ENCODE measurements around the gene POMT2.

POMT2 gene

DNA sequence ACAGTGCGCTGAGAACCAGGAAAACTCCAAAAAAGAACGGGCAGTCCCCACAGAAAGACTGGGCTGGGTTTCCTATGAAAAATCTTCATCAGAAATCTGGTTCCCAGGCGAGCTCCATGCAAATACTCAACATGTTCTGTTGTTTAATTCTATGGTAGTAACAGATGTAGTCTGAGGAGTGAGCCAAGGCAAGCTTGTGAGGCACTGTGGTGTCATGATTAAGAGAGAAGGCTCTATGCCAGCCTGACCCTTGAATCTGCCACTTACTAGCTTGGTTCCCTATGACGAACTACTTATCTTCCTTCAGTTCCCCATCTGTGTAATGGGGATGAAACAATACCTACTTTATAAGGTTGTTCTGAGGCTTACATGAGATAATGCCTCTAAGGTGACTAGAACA lies 10.7 kb downstream of the POMT2 start:
- no peak for ATAC-seq
- TF ChIP-seq ARNTL (CRISPR knock-in tag; IDR thresholded peaks at IDR 0.05; ENCODE audit: borderline replicate concordance, low read depth) (no peak), TOX (CRISPR knock-in tag; IDR thresholded peaks at IDR 0.05; ENCODE audit: borderline replicate concordance) (no peak), ESRRG (CRISPR knock-in tag; IDR thresholded peaks at IDR 0.05) (no peak)
- TF ChIP-seq, protein P1, sequence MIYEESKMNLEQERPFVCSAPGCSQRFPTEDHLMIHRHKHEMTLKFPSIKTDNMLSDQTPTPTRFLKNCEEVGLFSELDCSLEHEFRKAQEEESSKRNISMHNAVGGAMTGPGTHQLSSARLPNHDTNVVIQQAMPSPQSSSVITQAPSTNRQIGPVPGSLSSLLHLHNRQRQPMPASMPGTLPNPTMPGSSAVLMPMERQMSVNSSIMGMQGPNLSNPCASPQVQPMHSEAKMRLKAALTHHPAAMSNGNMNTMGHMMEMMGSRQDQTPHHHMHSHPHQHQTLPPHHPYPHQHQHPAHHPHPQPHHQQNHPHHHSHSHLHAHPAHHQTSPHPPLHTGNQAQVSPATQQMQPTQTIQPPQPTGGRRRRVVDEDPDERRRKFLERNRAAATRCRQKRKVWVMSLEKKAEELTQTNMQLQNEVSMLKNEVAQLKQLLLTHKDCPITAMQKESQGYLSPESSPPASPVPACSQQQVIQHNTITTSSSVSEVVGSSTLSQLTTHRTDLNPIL (CRISPR knock-in tag; IDR thresholded peaks at IDR 0.05; ENCODE audit: low read depth) = no peak

DNA sequence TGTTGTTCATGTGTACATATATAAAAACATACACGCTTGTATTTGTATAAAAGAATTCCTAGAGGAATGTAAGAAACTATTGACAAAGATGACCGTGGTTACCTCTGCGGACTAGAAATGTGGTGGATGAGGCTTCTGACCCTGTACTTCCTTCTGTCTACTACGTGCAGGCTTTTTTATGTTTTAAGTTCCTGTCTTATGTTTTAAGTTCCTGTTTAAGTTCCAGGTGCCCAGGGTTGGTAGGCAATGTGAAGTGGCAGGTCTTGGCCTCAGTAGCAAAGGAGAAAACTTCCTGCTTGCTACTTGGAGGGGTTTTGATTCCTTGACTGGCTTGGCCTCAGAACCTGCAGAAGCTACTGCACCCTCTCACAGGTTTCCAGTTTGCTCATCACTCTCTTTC lies 11.6 kb downstream of the POMT2 start:
- no peak for ATAC-seq
- TF ChIP-seq ZFP3 (CRISPR knock-in tag; IDR thresholded peaks at IDR 0.05) = no peak
- TF ChIP-seq ARNTL (CRISPR knock-in tag; IDR thresholded peaks at IDR 0.05; ENCODE audit: borderline replicate concordance, low read depth) = no peak
- TF ChIP-seq ZNF70 (CRISPR knock-in tag; IDR thresholded peaks at IDR 0.05) = no peak
- TF ChIP-seq, protein P1 (CRISPR knock-in tag; IDR thresholded peaks at IDR 0.05; ENCODE audit: low read depth) = no peak
- no peak for TF ChIP-seq ESRRG (CRISPR knock-in tag; IDR thresholded peaks at IDR 0.05)
- TF ChIP-seq ISL1 (CRISPR knock-in tag; IDR thresholded peaks at IDR 0.05) = no peak
- TF ChIP-seq ZNF565 (CRISPR knock-in tag; conservative IDR thresholded peaks at IDR 0.05; ENCODE audit: low read depth) = no peak
- TF ChIP-seq, protein P2, sequence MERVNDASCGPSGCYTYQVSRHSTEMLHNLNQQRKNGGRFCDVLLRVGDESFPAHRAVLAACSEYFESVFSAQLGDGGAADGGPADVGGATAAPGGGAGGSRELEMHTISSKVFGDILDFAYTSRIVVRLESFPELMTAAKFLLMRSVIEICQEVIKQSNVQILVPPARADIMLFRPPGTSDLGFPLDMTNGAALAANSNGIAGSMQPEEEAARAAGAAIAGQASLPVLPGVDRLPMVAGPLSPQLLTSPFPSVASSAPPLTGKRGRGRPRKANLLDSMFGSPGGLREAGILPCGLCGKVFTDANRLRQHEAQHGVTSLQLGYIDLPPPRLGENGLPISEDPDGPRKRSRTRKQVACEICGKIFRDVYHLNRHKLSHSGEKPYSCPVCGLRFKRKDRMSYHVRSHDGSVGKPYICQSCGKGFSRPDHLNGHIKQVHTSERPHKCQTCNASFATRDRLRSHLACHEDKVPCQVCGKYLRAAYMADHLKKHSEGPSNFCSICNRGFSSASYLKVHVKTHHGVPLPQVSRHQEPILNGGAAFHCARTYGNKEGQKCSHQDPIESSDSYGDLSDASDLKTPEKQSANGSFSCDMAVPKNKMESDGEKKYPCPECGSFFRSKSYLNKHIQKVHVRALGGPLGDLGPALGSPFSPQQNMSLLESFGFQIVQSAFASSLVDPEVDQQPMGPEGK (CRISPR knock-in tag; IDR thresholded peaks at IDR 0.05; ENCODE audit: borderline replicate concordance) = no peak
- no peak for TF ChIP-seq BACH2 (CRISPR knock-in tag; IDR thresholded peaks at IDR 0.05; ENCODE audit: borderline replicate concordance)
- TF ChIP-seq, protein P3, sequence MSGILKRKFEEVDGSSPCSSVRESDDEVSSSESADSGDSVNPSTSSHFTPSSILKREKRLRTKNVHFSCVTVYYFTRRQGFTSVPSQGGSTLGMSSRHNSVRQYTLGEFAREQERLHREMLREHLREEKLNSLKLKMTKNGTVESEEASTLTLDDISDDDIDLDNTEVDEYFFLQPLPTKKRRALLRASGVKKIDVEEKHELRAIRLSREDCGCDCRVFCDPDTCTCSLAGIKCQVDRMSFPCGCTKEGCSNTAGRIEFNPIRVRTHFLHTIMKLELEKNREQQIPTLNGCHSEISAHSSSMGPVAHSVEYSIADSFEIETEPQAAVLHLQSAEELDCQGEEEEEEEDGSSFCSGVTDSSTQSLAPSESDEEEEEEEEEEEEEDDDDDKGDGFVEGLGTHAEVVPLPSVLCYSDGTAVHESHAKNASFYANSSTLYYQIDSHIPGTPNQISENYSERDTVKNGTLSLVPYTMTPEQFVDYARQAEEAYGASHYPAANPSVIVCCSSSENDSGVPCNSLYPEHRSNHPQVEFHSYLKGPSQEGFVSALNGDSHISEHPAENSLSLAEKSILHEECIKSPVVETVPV (CRISPR knock-in tag; IDR thresholded peaks at IDR 0.05) = no peak
- TF ChIP-seq OSR1 (CRISPR knock-in tag; IDR thresholded peaks at IDR 0.05) = no peak
- no peak for TF ChIP-seq RARB (CRISPR knock-in tag; IDR thresholded peaks at IDR 0.05)
- no peak for TF ChIP-seq CSDC2 (CRISPR knock-in tag; IDR thresholded peaks at IDR 0.05)
- no peak for TF ChIP-seq ZFP30 (CRISPR knock-in tag; IDR thresholded peaks at IDR 0.05)
- TF ChIP-seq PPARA (CRISPR knock-in tag; IDR thresholded peaks at IDR 0.05; ENCODE audit: borderline replicate concordance) = no peak
- TF ChIP-seq, protein P4, sequence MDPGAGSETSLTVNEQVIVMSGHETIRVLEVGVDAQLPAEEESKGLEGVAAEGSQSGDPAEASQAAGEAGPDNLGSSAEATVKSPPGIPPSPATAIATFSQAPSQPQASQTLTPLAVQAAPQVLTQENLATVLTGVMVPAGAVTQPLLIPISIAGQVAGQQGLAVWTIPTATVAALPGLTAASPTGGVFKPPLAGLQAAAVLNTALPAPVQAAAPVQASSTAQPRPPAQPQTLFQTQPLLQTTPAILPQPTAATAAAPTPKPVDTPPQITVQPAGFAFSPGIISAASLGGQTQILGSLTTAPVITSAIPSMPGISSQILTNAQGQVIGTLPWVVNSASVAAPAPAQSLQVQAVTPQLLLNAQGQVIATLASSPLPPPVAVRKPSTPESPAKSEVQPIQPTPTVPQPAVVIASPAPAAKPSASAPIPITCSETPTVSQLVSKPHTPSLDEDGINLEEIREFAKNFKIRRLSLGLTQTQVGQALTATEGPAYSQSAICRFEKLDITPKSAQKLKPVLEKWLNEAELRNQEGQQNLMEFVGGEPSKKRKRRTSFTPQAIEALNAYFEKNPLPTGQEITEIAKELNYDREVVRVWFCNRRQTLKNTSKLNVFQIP (CRISPR knock-in tag; IDR thresholded peaks at IDR 0.05; ENCODE audit: borderline replicate concordance, low read depth) = no peak
- no peak for TF ChIP-seq TOX (CRISPR knock-in tag; IDR thresholded peaks at IDR 0.05; ENCODE audit: borderline replicate concordance)
- no peak for TF ChIP-seq ZC3H10 (CRISPR knock-in tag; IDR thresholded peaks at IDR 0.05)

DNA sequence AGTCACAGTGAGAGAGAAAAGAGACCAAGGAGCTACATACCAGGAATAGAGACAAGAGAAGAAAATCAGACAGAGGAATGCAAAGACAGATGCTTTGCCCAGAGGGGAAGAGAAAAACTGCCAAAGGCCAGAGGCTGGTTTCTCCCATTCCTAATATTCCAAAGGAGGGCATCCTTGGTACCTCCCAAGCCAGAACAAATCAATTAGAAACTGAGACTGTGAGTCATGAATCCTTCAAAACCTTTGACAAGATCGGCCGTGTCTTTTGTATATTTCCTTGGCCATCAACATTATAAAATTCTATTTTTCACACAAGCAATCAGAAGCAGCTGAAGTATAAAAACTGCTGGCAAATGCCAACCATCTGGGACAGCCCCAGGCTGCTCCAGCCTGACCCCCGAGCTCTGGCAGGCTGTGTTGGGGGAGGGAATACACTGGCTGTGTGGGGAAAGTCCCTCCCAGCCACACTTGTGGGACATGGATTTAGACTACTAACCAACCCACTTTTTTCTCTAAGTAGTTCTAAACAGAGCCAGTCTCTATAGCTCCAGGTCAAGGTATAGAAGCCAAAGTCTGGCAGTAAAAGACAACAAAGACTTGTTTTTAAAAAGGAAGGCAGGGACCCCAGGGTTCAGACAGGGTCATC lies 13.7 kb downstream of the POMT2 start:
- TF ChIP-seq ZNF565 (CRISPR knock-in tag; conservative IDR thresholded peaks at IDR 0.05; ENCODE audit: low read depth) (no peak), ZFP3 (CRISPR knock-in tag; IDR thresholded peaks at IDR 0.05) (no peak), ZC3H10 (CRISPR knock-in tag; IDR thresholded peaks at IDR 0.05) (no peak), GLIS3 (CRISPR knock-in tag; IDR thresholded peaks at IDR 0.05) (no peak), OSR1 (CRISPR knock-in tag; IDR thresholded peaks at IDR 0.05) (no peak), PPARA (CRISPR knock-in tag; IDR thresholded peaks at IDR 0.05; ENCODE audit: borderline replicate concordance) (no peak), TOX (CRISPR knock-in tag; IDR thresholded peaks at IDR 0.05; ENCODE audit: borderline replicate concordance) (no peak), BACH2 (CRISPR knock-in tag; IDR thresholded peaks at IDR 0.05; ENCODE audit: borderline replicate concordance) (no peak), TCF4 (CRISPR knock-in tag; IDR thresholded peaks at IDR 0.05; ENCODE audit: borderline replicate concordance) (no peak), CSDC2 (CRISPR knock-in tag; IDR thresholded peaks at IDR 0.05) (no peak)
- TF ChIP-seq, protein P2 (CRISPR knock-in tag; IDR thresholded peaks at IDR 0.05; ENCODE audit: borderline replicate concordance) = no peak
- TF ChIP-seq, protein P1 (CRISPR knock-in tag; IDR thresholded peaks at IDR 0.05; ENCODE audit: low read depth) = no peak
- peak; percentile 63 for ATAC-seq

Measured in SK-N-SH treated with all-trans-retinoic acid at 6 μM for 48 hours (cell line).